Ovary (tissue), 9 donors: Measurements from ENCODE around the gene FAAP20. TPM values are rescaled to one million over a fixed set of nuclear protein-coding genes. Genes with fewer than 3 reads are reported as not detected.

ENCODE experiments used
- DNase-seq, 5 donors: peaks; one replicate each; pipeline ENCODE4 v3.0.0-alpha.2; 2019 to 2020
- H3K27ac ChIP-seq, 2 donors: fragments of 200-600 bp; one replicate each; pipeline versions ENCODE4 v1.5.1 to v1.8.0; 2019 to 2022
- H3K27me3 ChIP-seq: fragments of 200-600 bp; one replicate; pipeline ENCODE4 v1.8.0; 2022
- H3K36me3 ChIP-seq: fragments of 200-600 bp; sonication (generic); one replicate; pipeline ENCODE4 v1.5.1; 2019
- H3K4me1 ChIP-seq: one replicate; pipeline ENCODE4 v1.8.1; 2013; ENCODE audit warnings: mild to moderate bottlenecking, moderate library complexity; ENCODE audit not compliant: insufficient read depth
- H3K4me3 ChIP-seq: fragments of 200-600 bp; sonication (generic); one replicate; pipeline ENCODE4 v1.5.1; 2017
- H3K9me3 ChIP-seq, 2 donors: fragments of 200-600 bp in 1 of 2; sonication (generic) in 1 of 2; one replicate each; pipeline versions ENCODE4 v1.5.1 to v1.8.1; 2013 to 2019; ENCODE audit warnings: mild to moderate bottlenecking in 1 of 2, moderate library complexity in 1 of 2
- EP300 ChIP-seq: sonication (generic); formaldehyde crosslinking; IDR thresholded peaks from one replicate; pipeline ENCODE4 v1.6.1; 2017; ENCODE audit warnings: antibody characterized with exemption
- POLR2A ChIP-seq: fragments of 450-650 bp; IDR thresholded peaks from one replicate; pipeline ENCODE4 v1.6.1; 2017; ENCODE audit warnings: antibody characterized with exemption, mild to moderate bottlenecking, moderate library complexity
- WGBS, 3 donors: extraction: QIAGEN DNeasy Blood & Tissue Kit in 1 of 3; methylation state at CpG; one replicate each; pipeline versions ENCODE4 v1.1.5 to v1.1.7; 2013 to 2017; 5-methylcytosine and 5-hydroxymethylcytosine counted together
- intact Hi-C, 4 donors: fragments of 100-400 bp; cut with DNase I; formaldehyde crosslinking; loops; one replicate each; pipeline versions ENCODE4 v1.11.0 to v1.15.1; 2022 to 2023
- polyA plus RNA-seq, 2 donors: library from polyadenylated mRNA; stranded (reverse); fragments of 200-250 nt in 1 of 2; fragments of 350-450 nt in 1 of 2; fragmentation: Illumina TruSeq in 1 of 2; extraction: RNeasy Lipid Tissue Mini Kit (QIAGEN cat#74804) in 1 of 2; gene quantifications; one replicate each; pipeline ENCODE4 v1.2.3, GENCODE V29; 2013 to 2014
- total RNA-seq, 7 donors: library from RNA; depleted of rRNA in 2 of 7; stranded (reverse); fragments of >200 nt in 2 of 7; fragmentation: NEBNext Ultra II Directional in 3 of 7; extraction: Animal tissue kit (Norgen Biotek cat#: 25700) in 3 of 7; gene quantifications; one replicate each; pipeline versions ENCODE4 v1.1.0 to v1.2.4, GENCODE V29; 2016 to 2023
- TF ChIP-seq, protein P1 (sequence below), 3 donors: fragments of 450-650 bp in 2 of 3; fragments of 200-600 bp in 1 of 3; IDR thresholded peaks; one replicate each; pipeline versions ENCODE4 v1.5.1 to v1.8.0; 2016 to 2022; ENCODE audit warnings: antibody characterized with exemption in 3 of 3, mild to moderate bottlenecking in 1 of 3
- donor health status: DM: no; HTN: no; CAD: no; lungs with moderate emphysema.
- donor health status: DM: no; HTN: no; CAD: no.
- donor health status: Bipolar disorder and iron deficiency.
- donor health status: DM: yes; HTN: yes; CAD: no.
- donor health status: DM: no; HTN: no; CAD: no.
- donor health status: DM: yes; HTN: yes; CAD: no.

The FAAP20 gene
- total and polyA plus RNA-seq, 9 donors = 3.4 to 96.1 (median 61.7) TPM

DNA sequence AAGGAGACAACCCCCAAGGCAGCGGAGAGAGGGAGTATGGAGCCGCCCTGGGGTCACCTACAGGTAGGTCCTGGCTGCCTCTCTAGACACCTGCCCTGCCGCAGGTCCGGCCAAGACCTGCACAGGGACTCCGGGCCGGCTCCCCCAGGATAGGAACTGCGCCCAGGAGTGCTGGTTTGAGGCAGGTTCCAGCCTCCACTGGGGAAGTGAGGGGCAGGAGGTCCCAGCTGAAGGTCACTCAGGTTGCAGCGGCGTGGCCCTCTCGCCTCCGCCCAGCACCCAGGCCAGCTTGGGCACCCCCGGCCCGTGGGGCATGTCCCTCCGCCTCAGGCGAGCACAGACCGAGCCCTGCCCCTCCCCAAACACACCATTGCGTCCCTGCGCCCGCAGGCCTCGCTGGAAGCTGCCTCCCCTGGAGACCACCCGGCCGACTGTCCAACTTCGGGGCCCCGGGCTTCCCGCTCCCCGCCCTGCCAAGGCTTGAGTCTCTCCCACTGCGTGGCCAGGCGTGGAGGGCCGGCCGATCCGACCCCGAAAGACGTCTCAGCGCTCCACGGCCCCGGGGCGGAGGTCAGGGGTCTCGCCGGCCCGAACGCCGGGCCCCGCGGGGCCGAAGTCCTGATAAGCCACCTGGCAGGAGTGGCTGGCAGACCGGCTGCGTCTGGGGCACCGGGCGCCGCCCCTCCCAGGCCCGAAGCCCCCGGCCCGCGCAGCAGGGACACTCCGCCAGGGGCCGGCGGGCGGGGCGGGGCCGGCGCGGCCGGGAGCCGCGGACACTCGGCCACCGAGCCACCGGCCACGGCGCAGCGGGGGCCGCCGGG lies 32.2 kb upstream of the FAAP20 start:
- peak; percentile 46 to 70 (median 69) for DNase-seq
- Histone ChIP-seq H3K9me3 (no peaks in the 10 kb centered on the region), H3K36me3 (no peaks in the 10 kb centered on the region), H3K4me1 (peaks cover 3% of the 10 kb centered on the region), H3K27me3 (no peaks in the 10 kb centered on the region), H3K27ac (peak overlapping the region; percentile 90 to 94), H3K4me3 (peak overlapping the region; percentile 95)
- TF ChIP-seq, protein P1, sequence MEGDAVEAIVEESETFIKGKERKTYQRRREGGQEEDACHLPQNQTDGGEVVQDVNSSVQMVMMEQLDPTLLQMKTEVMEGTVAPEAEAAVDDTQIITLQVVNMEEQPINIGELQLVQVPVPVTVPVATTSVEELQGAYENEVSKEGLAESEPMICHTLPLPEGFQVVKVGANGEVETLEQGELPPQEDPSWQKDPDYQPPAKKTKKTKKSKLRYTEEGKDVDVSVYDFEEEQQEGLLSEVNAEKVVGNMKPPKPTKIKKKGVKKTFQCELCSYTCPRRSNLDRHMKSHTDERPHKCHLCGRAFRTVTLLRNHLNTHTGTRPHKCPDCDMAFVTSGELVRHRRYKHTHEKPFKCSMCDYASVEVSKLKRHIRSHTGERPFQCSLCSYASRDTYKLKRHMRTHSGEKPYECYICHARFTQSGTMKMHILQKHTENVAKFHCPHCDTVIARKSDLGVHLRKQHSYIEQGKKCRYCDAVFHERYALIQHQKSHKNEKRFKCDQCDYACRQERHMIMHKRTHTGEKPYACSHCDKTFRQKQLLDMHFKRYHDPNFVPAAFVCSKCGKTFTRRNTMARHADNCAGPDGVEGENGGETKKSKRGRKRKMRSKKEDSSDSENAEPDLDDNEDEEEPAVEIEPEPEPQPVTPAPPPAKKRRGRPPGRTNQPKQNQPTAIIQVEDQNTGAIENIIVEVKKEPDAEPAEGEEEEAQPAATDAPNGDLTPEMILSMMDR (IDR thresholded peaks at IDR 0.05) = no peak
- peak; percentile 23 for TF ChIP-seq POLR2A
- intact Hi-C loops = no loop called here
- WGBS, 3 donors = 14 to 35% (median 17%) methylated on average over 28 to 73 of the region's 73 CpGs

DNA sequence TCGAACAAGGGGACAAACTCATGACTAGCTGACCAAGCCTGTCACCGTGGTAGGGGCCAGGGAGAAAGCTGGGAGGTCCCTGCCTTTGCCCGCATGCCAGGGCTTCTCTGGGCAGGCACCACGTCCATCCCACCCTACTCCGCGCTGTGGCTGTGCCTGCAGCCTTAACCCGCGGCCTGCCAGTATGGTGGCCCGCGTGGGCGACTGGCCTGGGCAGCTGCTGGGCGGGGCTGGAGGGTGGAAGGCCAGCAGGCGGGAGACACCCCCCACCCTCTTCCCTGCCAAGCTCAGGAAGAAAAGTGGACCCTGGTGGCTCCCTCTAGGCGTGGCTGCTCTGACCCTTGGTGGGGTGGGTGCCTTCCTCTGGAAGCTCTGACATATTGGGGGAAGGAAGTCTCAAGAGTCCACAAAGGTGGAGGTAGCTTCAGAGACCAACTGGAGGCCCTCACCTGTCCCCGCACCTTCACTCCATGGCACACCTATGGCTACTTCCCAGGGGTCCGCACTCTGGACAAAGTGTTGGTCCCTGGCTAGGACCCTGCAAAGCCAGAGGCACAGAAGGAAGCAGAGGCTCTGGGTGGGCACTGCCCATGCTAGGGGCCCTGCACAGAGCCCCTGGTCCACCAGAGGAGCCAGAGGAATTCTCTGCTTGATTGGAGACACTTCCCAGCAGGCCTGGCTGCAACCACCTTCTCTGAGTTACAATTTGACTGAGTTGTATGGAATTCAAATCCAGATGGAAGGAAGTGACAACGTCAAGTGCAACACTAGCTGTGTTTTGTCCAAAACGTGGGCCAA lies 30.3 kb upstream of the FAAP20 start:
- intact Hi-C loops = no loop called here
- Histone ChIP-seq H3K36me3 (no peaks in the 10 kb centered on the region), H3K27ac (no peak overlapping the region), H3K4me3 (no peak overlapping the region), H3K4me1 (peaks cover 3% of the 10 kb centered on the region), H3K27me3 (no peaks in the 10 kb centered on the region), H3K9me3 (no peaks in the 10 kb centered on the region)
- WGBS, 3 donors = 68 to 78% (median 74%) methylated on average over 18 of the region's 18 CpGs
- TF ChIP-seq POLR2A (no peak), EP300 (no peak)
- TF ChIP-seq, protein P1 (IDR thresholded peaks at IDR 0.05) = no peak
- peak in 2 of 5 donors; percentile 24 to 39 for DNase-seq

DNA sequence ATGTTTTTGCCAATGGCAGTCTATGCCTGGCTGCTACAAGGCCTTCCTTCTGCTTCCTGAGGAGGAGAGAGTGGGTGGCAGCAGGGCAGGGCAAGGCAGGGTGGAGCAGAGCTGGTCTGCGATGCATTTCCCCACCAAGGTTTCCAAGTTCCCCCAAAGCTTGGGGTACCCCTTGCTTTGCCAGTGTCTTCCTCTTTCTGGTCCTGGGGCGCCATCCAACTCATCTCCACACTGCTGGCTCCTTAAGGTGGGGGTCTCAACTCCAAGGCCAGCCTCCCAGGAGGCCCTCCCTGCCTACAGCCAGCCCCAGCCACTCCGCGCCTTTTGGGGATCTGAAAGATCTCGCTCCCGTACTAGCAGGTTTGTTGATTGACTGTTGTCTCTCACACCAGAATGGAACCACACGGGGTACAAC lies 29.6 kb upstream of the FAAP20 start:
- H3K4me1 ChIP-seq = peaks cover 3% of the 10 kb centered on the region
- no peak overlapping the region for H3K27ac ChIP-seq
- TF ChIP-seq EP300 (no peak), POLR2A (no peak)
- TF ChIP-seq, protein P1 (IDR thresholded peaks at IDR 0.05) = no peak
- H3K27me3 ChIP-seq = no peaks in the 10 kb centered on the region
- H3K36me3 ChIP-seq = no peaks in the 10 kb centered on the region
- intact Hi-C loops = no loop called here
- 81 to 88% (median 82%) methylated on average over 7 of the region's 7 CpGs for WGBS, 3 donors
- H3K4me3 ChIP-seq = no peak overlapping the region
- no peaks in the 10 kb centered on the region for H3K9me3 ChIP-seq
- peak in 1 of 5 donors; percentile 23 for DNase-seq

DNA sequence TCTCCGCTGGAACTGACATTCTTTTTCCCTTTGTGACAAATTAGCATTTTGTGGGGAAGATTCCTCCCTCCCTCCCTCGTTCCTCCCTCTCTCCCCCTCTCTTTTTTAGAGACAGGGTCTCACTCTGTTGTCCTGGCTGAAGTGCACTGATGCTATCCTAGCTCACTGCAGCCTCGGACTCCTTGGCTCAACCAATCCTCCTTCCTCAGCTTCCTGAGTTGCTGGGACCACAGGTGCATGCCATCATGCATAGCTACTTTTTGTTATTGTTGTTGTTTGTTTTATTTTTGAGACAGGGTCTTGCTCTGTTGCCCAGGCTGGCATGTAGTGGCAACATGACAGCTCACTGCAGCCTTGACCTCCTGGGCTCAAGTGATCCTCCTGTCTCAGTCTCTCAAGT lies 26.7 kb upstream of the FAAP20 start:
- TF ChIP-seq POLR2A = no peak
- TF ChIP-seq EP300 = no peak
- TF ChIP-seq, protein P1 (IDR thresholded peaks at IDR 0.05) = no peak
- no peaks in the 10 kb centered on the region for H3K36me3 ChIP-seq
- no peaks in the 10 kb centered on the region for H3K27me3 ChIP-seq
- H3K9me3 ChIP-seq = no peaks in the 10 kb centered on the region
- intact Hi-C loops = no loop called here
- H3K4me3 ChIP-seq = no peak overlapping the region
- H3K27ac ChIP-seq = no peak overlapping the region
- DNase-seq = no peak
- H3K4me1 ChIP-seq = no peaks in the 10 kb centered on the region
- WGBS, 3 donors = 76 to 85% (median 78%) methylated on average over 3 of the region's 3 CpGs
